HG03521 (cell line): Measurements from ENCODE around the gene NES.

Experiments
- ATAC-seq: cut with Tn5 transposase; IDR thresholded peaks from one replicate; pipeline ENCODE4 v1.9.1; 2021; ENCODE audit warnings: mild to moderate bottlenecking, moderate library complexity; ENCODE audit not compliant: unreplicated experiment

The NES gene

GRCh38 chr1:156704166-156704711 is 27.0 kb upstream of the NES start:
- no peak for ATAC-seq

GRCh38 chr1:156703741-156704140 is 26.5 kb upstream of the NES start:
- no peak for ATAC-seq

GRCh38 chr1:156703336-156703735 is 26.1 kb upstream of the NES start:
- ATAC-seq = no peak

GRCh38 chr1:156700736-156701531 is 23.7 kb upstream of the NES start:
- no peak for ATAC-seq

GRCh38 chr1:156698995-156699394 is 21.8 kb upstream of the NES start:
- ATAC-seq = no peak

- no peak for ATAC-seq
These were observed 20.3 kb upstream of the NES start for GRCh38 chr1:156697481-156697880.

GRCh38 chr1:156696755-156697154 is 19.5 kb upstream of the NES start:
- no peak for ATAC-seq

GRCh38 chr1:156694690-156694962 is 17.4 kb upstream of the NES start:
- ATAC-seq = no peak

GRCh38 chr1:156693848-156694689 is 16.9 kb upstream of the NES start:
- ATAC-seq = no peak

GRCh38 chr1:156692925-156693847 is 16.0 kb upstream of the NES start:
- no peak for ATAC-seq

GRCh38 chr1:156692441-156692924 is 15.3 kb upstream of the NES start:
- no peak for ATAC-seq

GRCh38 chr1:156691665-156692440 is 14.6 kb upstream of the NES start:
- no peak for ATAC-seq

- no peak for ATAC-seq
These were observed 14.0 kb upstream of the NES start for GRCh38 chr1:156691191-156691590.

- no peak for ATAC-seq
These were observed 13.4 kb upstream of the NES start for GRCh38 chr1:156690675-156691036.

GRCh38 chr1:156689953-156690674 is 12.9 kb upstream of the NES start:
- ATAC-seq = no peak

- peak; percentile 61 for ATAC-seq
These were observed 12.1 kb upstream of the NES start for GRCh38 chr1:156689035-156689952.

GRCh38 chr1:156684227-156684782 is 7.1 kb upstream of the NES start:
- ATAC-seq = no peak
